22Rv1 (cell line): Measurements from ENCODE around the gene ANKDD1B.

ENCODE experiments used
- H3K27ac ChIP-seq: fragments of 450-650 bp; 2 replicates; pipeline ENCODE4 v1.5.1; 2017
- CTCF ChIP-seq: fragments of 450-650 bp; IDR thresholded peaks from 2 replicates; pipeline ENCODE4 v1.5.1; 2017; ENCODE audit warnings: mild to moderate bottlenecking
- ZFX ChIP-seq: fragments of 450-650 bp; IDR thresholded peaks from 2 replicates; pipeline ENCODE4 v1.6.1; 2017; ENCODE audit warnings: antibody characterized with exemption, borderline replicate concordance

The ANKDD1B gene

GRCh38 chr5:75617736-75618352 is 6.6 kb downstream of the ANKDD1B start:
- TF ChIP-seq ZFX (no peak), CTCF (no peak)
- H3K27ac ChIP-seq: no peak overlapping the region

GRCh38 chr5:75620184-75620959 is 9.1 kb downstream of the ANKDD1B start:
- TF ChIP-seq CTCF: no peak
- TF ChIP-seq ZFX: no peak
- H3K27ac ChIP-seq: peak overlapping the region; percentile 75

- H3K27ac ChIP-seq: no peak overlapping the region
- TF ChIP-seq ZFX (no peak), CTCF (no peak)
These were observed 11.3 kb downstream of the ANKDD1B start for GRCh38 chr5:75622564-75622963.

GRCh38 chr5:75623846-75624245 is 12.6 kb downstream of the ANKDD1B start:
- TF ChIP-seq CTCF (no peak), ZFX (no peak)
- H3K27ac ChIP-seq: no peak overlapping the region

- H3K27ac ChIP-seq: no peak overlapping the region
- TF ChIP-seq ZFX (no peak), CTCF (no peak)
These were observed 15.7 kb downstream of the ANKDD1B start for GRCh38 chr5:75626959-75627358.

- no peak overlapping the region for H3K27ac ChIP-seq
- no peak for TF ChIP-seq ZFX
- no peak for TF ChIP-seq CTCF
These were observed 16.5 kb downstream of the ANKDD1B start for GRCh38 chr5:75627801-75628200.

DNA sequence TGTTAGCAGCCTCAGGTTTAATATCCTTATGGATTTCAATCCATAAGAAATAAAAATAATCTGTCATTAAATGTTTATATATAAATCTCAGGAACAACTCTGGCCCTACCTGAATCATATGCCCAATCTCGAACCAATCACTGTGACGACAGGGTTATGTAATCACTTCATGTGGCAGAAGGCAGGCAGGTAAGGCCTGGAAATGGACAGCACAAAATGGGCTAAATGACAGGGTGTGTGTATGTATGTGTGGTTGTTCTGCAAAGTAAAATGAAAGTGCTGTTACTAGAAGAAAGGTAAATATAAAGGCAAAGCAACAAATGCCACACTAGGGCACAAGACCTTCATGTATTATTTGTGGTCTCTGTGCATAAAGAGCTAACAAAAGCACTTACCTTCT is 19.6 kb downstream of the ANKDD1B start:
- TF ChIP-seq ZFX (no peak), CTCF (no peak)
- no peak overlapping the region for H3K27ac ChIP-seq
